Measurements from ENCODE around the gene PRR4. TPM values are rescaled to one million over a fixed set of nuclear protein-coding genes. Genes with fewer than 3 reads are reported as not detected.

PRR4 gene
- total RNA-seq, 1 experiment from 2014 or later, result 5.1 TPM

DNA sequence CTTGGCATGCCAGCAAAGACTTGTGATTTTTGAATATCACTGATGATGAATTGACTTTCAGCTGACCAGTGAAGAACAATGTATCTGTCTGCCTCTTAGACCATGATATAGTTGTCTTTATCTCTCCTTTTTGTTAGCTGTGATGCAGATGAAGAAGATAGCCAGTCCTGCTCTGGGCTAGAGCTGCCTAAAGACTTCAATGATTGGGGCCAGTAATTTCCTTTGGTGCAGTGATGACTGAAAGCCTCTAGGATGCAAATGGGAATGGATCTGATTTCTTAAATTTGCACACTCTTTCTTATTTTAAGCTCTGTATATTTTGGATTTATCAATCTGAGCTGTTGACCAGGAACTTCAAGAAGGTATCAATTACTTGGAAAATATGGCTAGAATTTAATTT is 39.2 kb downstream of the PRR4 start, which contains the start of gene TAS2R9:
Gene TAS2R9 (minus strand): TSS at position 101 of the 400 bp plus-strand sequence. CDS start 93 bp downstream, at position 8.
- Histone ChIP-seq H3K4me1 (replicated peaks; ENCODE audit: insufficient read depth) (no peaks in the 10 kb centered on the region), H3F3A (ENCODE audit: insufficient read depth, low read depth) (no peaks in the 10 kb centered on the region), H3K36me3 (ENCODE audit: low read depth) (no peaks in the 10 kb centered on the region), H3K9me2 (ENCODE audit: insufficient read depth) (peaks cover 3% of the 10 kb centered on the region; the same call in 1 of the 2 replicates), H3K4me2 (no peak within 1 kb of the TSS), H4K20me1 (ENCODE audit: insufficient read depth) (no peaks in the 10 kb centered on the region), H3K27me3 (ENCODE audit: insufficient read depth, low read depth) (no peaks in the 10 kb centered on the region), H3K4me3 (no peak within 1 kb of the TSS), H3K27ac (no peak within 1 kb of the TSS), H3K9me3 (ENCODE audit: insufficient read depth, low read depth) (peaks cover 2% of the 10 kb centered on the region; the same call in 1 of the 2 replicates), H3K79me2 (ENCODE audit: low read depth) (no peaks in the 10 kb centered on the region), H2AFZ (no peak within 1 kb of the TSS)
- POLR2A ChIA-PET (ENCODE audit: unreplicated experiment), result interaction anchor here (0.6 kb wide), 1 partner anchor 406 kb away, joined by 3 read pairs; no protein-coding TSS in a partner anchor
- no TSS peak for BruUV-seq (replicated peaks)
- no peak for DNase-seq
- TF ChIP-seq, protein P1, sequence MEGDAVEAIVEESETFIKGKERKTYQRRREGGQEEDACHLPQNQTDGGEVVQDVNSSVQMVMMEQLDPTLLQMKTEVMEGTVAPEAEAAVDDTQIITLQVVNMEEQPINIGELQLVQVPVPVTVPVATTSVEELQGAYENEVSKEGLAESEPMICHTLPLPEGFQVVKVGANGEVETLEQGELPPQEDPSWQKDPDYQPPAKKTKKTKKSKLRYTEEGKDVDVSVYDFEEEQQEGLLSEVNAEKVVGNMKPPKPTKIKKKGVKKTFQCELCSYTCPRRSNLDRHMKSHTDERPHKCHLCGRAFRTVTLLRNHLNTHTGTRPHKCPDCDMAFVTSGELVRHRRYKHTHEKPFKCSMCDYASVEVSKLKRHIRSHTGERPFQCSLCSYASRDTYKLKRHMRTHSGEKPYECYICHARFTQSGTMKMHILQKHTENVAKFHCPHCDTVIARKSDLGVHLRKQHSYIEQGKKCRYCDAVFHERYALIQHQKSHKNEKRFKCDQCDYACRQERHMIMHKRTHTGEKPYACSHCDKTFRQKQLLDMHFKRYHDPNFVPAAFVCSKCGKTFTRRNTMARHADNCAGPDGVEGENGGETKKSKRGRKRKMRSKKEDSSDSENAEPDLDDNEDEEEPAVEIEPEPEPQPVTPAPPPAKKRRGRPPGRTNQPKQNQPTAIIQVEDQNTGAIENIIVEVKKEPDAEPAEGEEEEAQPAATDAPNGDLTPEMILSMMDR (conservative IDR thresholded peaks at IDR 0.05), result no peak
- no peak for TF ChIP-seq EZH2 (IDR thresholded peaks at IDR 0.05; ENCODE audit: low read depth)
- intact Hi-C loops (cut with micrococcal nuclease; ENCODE audit: unreplicated experiment), result no loop called here
- CTCF ChIA-PET, result no interaction called here

DNA sequence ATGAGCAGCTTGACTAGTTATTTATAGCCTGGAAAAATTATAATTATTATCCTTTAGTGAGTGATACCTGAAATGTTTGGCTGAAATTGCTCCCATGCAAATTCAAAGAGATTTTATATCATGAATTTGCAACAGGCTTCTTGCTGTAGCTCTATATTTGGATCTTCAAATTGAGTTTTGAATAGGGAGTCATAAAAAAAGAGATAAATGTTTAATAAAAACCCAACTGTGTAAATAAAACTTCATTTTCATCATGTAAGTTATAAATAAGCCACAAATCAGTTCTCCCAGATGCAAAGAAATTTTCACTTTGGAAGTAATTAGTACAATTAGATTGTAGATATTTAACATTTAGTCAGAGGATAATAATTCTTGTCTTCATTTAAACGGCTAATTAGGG is 42.1 kb downstream of the PRR4 start, which contains the start of gene TAS2R8:
Gene TAS2R8 (minus strand): TSS at position 101 of the 400 bp plus-strand sequence. CDS start 306 bp downstream, outside the sequence.
- POLR2A ChIA-PET (ENCODE audit: unreplicated experiment), result no interaction called here
- no TSS peak for BruUV-seq (replicated peaks)
- Histone ChIP-seq H3K79me2 (ENCODE audit: low read depth) (no peaks in the 10 kb centered on the region), H3K4me3 (no peak within 1 kb of the TSS), H2AFZ (no peak within 1 kb of the TSS), H4K20me1 (ENCODE audit: insufficient read depth) (no peaks in the 10 kb centered on the region), H3K4me2 (no peak within 1 kb of the TSS), H3K9me3 (ENCODE audit: insufficient read depth, low read depth) (no peaks in the 10 kb centered on the region), H3K36me3 (ENCODE audit: low read depth) (no peaks in the 10 kb centered on the region), H3F3A (ENCODE audit: insufficient read depth, low read depth) (no peaks in the 10 kb centered on the region), H3K27ac (no peak within 1 kb of the TSS), H3K9me2 (ENCODE audit: insufficient read depth) (no peaks in the 10 kb centered on the region), H3K27me3 (ENCODE audit: insufficient read depth, low read depth) (no peaks in the 10 kb centered on the region), H3K4me1 (replicated peaks; ENCODE audit: insufficient read depth) (no peaks in the 10 kb centered on the region)
- TF ChIP-seq, protein P1 (conservative IDR thresholded peaks at IDR 0.05), result no peak
- no peak for TF ChIP-seq EZH2 (IDR thresholded peaks at IDR 0.05; ENCODE audit: low read depth)
- DNase-seq, result no peak
- intact Hi-C loops (cut with micrococcal nuclease; ENCODE audit: unreplicated experiment), result no loop called here
- CTCF ChIA-PET, result no interaction called here

DNA sequence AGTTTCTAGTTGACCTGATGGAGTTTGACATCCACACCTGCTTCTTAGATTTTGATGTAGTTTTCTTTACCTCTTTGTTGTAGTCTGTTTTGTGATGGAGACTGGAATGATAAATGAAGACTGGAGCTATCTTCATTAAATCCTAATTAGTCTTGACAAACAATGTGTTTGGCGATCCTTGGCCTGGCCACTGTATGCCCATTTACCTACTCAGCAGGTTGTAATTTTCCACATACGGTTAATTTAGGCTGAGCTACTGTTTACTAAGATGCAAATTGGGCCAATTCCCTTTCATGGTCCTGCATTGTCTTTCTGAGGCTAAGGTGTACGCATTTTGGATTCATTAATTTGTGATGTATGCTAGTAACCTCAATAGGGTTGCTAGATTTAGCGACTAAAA is 46.7 kb downstream of the PRR4 start, which contains the start of gene TAS2R7:
Gene TAS2R7 (minus strand): TSS at position 41 of the 400 bp plus-strand sequence. CDS start 57 bp downstream, outside the sequence.
- no peak within 1 kb of the TSS for H3K4me3 ChIP-seq
- H2AFZ ChIP-seq, result no peak within 1 kb of the TSS
- no peak within 1 kb of the TSS for H3K4me2 ChIP-seq
- H3K27me3 ChIP-seq (ENCODE audit: insufficient read depth, low read depth), result no peaks in the 10 kb centered on the region
- no peaks in the 10 kb centered on the region for H3K36me3 ChIP-seq (ENCODE audit: low read depth)
- no peak for TF ChIP-seq EZH2 (IDR thresholded peaks at IDR 0.05; ENCODE audit: low read depth)
- TF ChIP-seq, protein P1 (conservative IDR thresholded peaks at IDR 0.05), result no peak
- H3K79me2 ChIP-seq (ENCODE audit: low read depth), result no peaks in the 10 kb centered on the region
- intact Hi-C loops (cut with micrococcal nuclease; ENCODE audit: unreplicated experiment), result no loop called here
- no peak within 1 kb of the TSS for H3K27ac ChIP-seq
- no peaks in the 10 kb centered on the region for H3K9me2 ChIP-seq (ENCODE audit: insufficient read depth)
- ChIA-PET CTCF (no interaction called here), POLR2A (ENCODE audit: unreplicated experiment) (no interaction called here)
- no TSS peak for BruUV-seq (replicated peaks)
- no peaks in the 10 kb centered on the region for H4K20me1 ChIP-seq (ENCODE audit: insufficient read depth)
- no peaks in the 10 kb centered on the region for H3F3A ChIP-seq (ENCODE audit: insufficient read depth, low read depth)
- H3K4me1 ChIP-seq (replicated peaks; ENCODE audit: insufficient read depth), result no peaks in the 10 kb centered on the region
- no peaks in the 10 kb centered on the region for H3K9me3 ChIP-seq (ENCODE audit: insufficient read depth, low read depth)
- DNase-seq, result no peak

Measured in PC-9 (cell line).